Endothelial cell of umbilical vein (primary cell): Measurements from ENCODE around the gene ADAMTS17. TPM values are rescaled to one million over a fixed set of nuclear protein-coding genes. Genes with fewer than 3 reads are reported as not detected.

Source experiments
- BruUV-seq: library from RNA; stranded (reverse); fragments of 400-500 nt; replicated peaks from 2 replicates; lab custom pipeline; 2021; lab: Mats Ljungman, UMichigan
- CTCF ChIA-PET: fragments of 300-600, 350-600 bp; sonication (Branson Sonifier 250); formaldehyde crosslinking; loops from one replicate; lab custom pipeline; 2021; ENCODE audit warnings: antibody characterized with exemption, inconsistent platforms; lab: Charles Lee
- POLR2A ChIA-PET: fragments of 300-600, 350-600 bp; sonication (Branson Sonifier 250); formaldehyde crosslinking; loops from one replicate; lab custom pipeline; 2021; ENCODE audit warnings: antibody characterized with exemption, inconsistent platforms; lab: Charles Lee
- DNase-seq: peaks from one replicate; pipeline ENCODE4 v3.0.0-alpha.2; 2011; ENCODE audit warnings: low read depth, low spot score
- FAIRE-seq: peaks from 2 replicates; lab custom pipeline; 2011; peaks lifted over from hg19 to GRCh38; lab: Jason Lieb, UNC
- H2AFZ ChIP-seq: 2 replicates; pipeline ENCODE4 v1.6.0; 2012; ENCODE audit warnings: low read depth, low read length, control low read depth, inconsistent platforms
- H3K27ac ChIP-seq: 2 replicates; pipeline ENCODE4 v1.5.1; 2011; ENCODE audit warnings: low read depth, mild to moderate bottlenecking, control low read depth, low read length, moderate library complexity; ENCODE audit not compliant: insufficient read depth
- H3K27me3 ChIP-seq, 2 experiments: 2 replicates each; pipeline versions ENCODE4 v1.6.0 to v1.6.1; 2011; ENCODE audit warnings: low read length in 2 of 2, mixed read lengths in 1 of 2; ENCODE audit not compliant: control insufficient read depth in 2 of 2, insufficient read depth in 2 of 2
- H3K36me3 ChIP-seq, 2 experiments: 2 replicates in 1 of 2; 3 replicates in 1 of 2; pipeline ENCODE4 v1.5.1; 2011; ENCODE audit warnings: low read length in 2 of 2, mild to moderate bottlenecking in 1 of 2, moderate library complexity in 1 of 2; ENCODE audit not compliant: control insufficient read depth in 2 of 2, insufficient read depth in 2 of 2; ENCODE audit errors: extremely low read depth in 1 of 2
- H3K4me1 ChIP-seq: 3 replicates; pipeline ENCODE4 v1.5.1; 2011; ENCODE audit warnings: mild to moderate bottlenecking, low read length; ENCODE audit not compliant: control insufficient read depth, insufficient read depth; ENCODE audit errors: extremely low read depth
- H3K4me2 ChIP-seq: 2 replicates; pipeline ENCODE4 v1.6.1; 2011; ENCODE audit warnings: low read length, control low read depth, mixed read lengths; ENCODE audit not compliant: insufficient read depth
- H3K4me3 ChIP-seq, 3 experiments: fragments of 200-600 bp in 1 of 3; sonication (generic), shearing (Covaris generic) in 1 of 3; replicated peaks in 1 of 3; 2 replicates each; pipeline ENCODE4 v1.5.1; 2011 to 2016; ENCODE audit warnings: control low read depth in 3 of 3, low read length in 3 of 3, mild to moderate bottlenecking in 2 of 3, inconsistent platforms in 1 of 3, low read depth in 1 of 3, moderate library complexity in 1 of 3; ENCODE audit not compliant: insufficient read depth in 1 of 3
- H3K79me2 ChIP-seq: 2 replicates; pipeline ENCODE4 v1.6.0; 2012; ENCODE audit warnings: low read length, inconsistent platforms; ENCODE audit not compliant: control insufficient read depth, insufficient read depth
- H3K9ac ChIP-seq: replicated peaks from 2 replicates; pipeline ENCODE3; 2011; ENCODE audit warnings: low read length, control low read depth; ENCODE audit not compliant: insufficient read depth; ENCODE audit errors: extremely low read depth
- H3K9me1 ChIP-seq: replicated peaks from 3 replicates; pipeline ENCODE4 v1.6.0; 2011; ENCODE audit warnings: mild to moderate bottlenecking, low read length; ENCODE audit not compliant: control insufficient read depth, insufficient read depth; ENCODE audit errors: extremely low read depth
- H3K9me3 ChIP-seq: replicated peaks from 2 replicates; pipeline ENCODE4 v1.5.1; 2012; ENCODE audit warnings: low read length, inconsistent platforms; ENCODE audit not compliant: control insufficient read depth, insufficient read depth
- H4K20me1 ChIP-seq: replicated peaks from 2 replicates; pipeline ENCODE3; 2011; ENCODE audit warnings: mild to moderate bottlenecking, low read length; ENCODE audit not compliant: control insufficient read depth, insufficient read depth; ENCODE audit errors: extremely low read depth
- EZH2 ChIP-seq: IDR thresholded peaks from 2 replicates; pipeline ENCODE4 v1.6.1; 2012; ENCODE audit warnings: borderline replicate concordance, low read depth, mild to moderate bottlenecking, moderate library complexity, low read length, inconsistent platforms; ENCODE audit not compliant: severe bottlenecking
- FOS ChIP-seq: IDR thresholded peaks from 2 replicates; pipeline ENCODE4 v1.6.1; 2011; ENCODE audit warnings: mild to moderate bottlenecking, low read length, moderate library complexity, borderline replicate concordance; ENCODE audit not compliant: insufficient read depth
- GATA2 ChIP-seq: IDR thresholded peaks from 2 replicates; pipeline ENCODE4 v1.7.0; 2011; ENCODE audit warnings: low read depth, mild to moderate bottlenecking, moderate library complexity, mixed read lengths, low read length; ENCODE audit not compliant: insufficient read length, insufficient read depth
- JUN ChIP-seq: IDR thresholded peaks from 2 replicates; pipeline ENCODE4 v1.6.1; 2011; ENCODE audit warnings: borderline replicate concordance, low read depth; ENCODE audit not compliant: insufficient read length, insufficient read depth
- MYC ChIP-seq: IDR thresholded peaks from one replicate; pipeline ENCODE4 v1.6.1; 2011; ENCODE audit warnings: mild to moderate bottlenecking, low read depth, low read length
- POLR2A ChIP-seq: IDR thresholded peaks from 2 replicates; pipeline ENCODE4 v1.6.1; 2012; ENCODE audit warnings: low read depth, mild to moderate bottlenecking, control low read depth, low read length
- POLR2AphosphoS5 ChIP-seq: IDR thresholded peaks from 2 replicates; pipeline ENCODE4 v1.6.1; 2012; ENCODE audit warnings: low read depth, mild to moderate bottlenecking, control low read depth, low read length, moderate library complexity; ENCODE audit not compliant: insufficient read depth
- dilution Hi-C: fragments of 300-500 bp; cut with MboI; formaldehyde crosslinking; loops from one replicate; pipeline ENCODE4 v1.15.0; 2019; ENCODE audit warnings: low sequenced_read_pairs; ENCODE audit not compliant: extremely low pct_ligation_motif_present
- intact Hi-C: fragments of 100-400 bp; cut with micrococcal nuclease; formaldehyde crosslinking; loops from one replicate; pipeline ENCODE4 v1.10.0; 2022
- polyA plus RNA-seq, 4 experiments: library from polyadenylated mRNA; depleted of rRNA in 3 of 4; stranded (reverse) in 3 of 4; unstranded in 1 of 4; fragments of >200 nt; gene quantifications; 2 replicates each; pipeline versions ENCODE4 v1.2.1 to v1.2.3, GENCODE V29; 2011 to 2012; ENCODE audit warnings: missing spikeins in 1 of 4
- total RNA-seq: library from RNA; stranded (reverse); gene quantifications from 2 replicates; pipeline ENCODE4 v1.2.3, GENCODE V29; 2021
- TF ChIP-seq, protein P1 (sequence below), 2 donors: IDR thresholded peaks; 1 replicate in 1 of 2; 2 replicates in 1 of 2; pipeline ENCODE4 v1.5.1; 2011; ENCODE audit warnings: low read length in 2 of 2, mild to moderate bottlenecking in 2 of 2, moderate library complexity in 2 of 2, control low read depth in 1 of 2, inconsistent platforms in 1 of 2, low read depth in 1 of 2; ENCODE audit not compliant: insufficient read depth in 1 of 2; ENCODE audit errors: extremely low read depth in 1 of 2
- TF ChIP-seq, protein P2 (sequence below): IDR thresholded peaks from 2 replicates; pipeline ENCODE4 v1.6.1; 2011; ENCODE audit not compliant: insufficient read depth, insufficient read length

The ADAMTS17 gene
- total and polyA plus RNA-seq, 2 donors (not counting 3 experiments of a cell fraction or from before 2014, with no cell fraction given): 0.12 TPM; not detected in 1

DNA sequence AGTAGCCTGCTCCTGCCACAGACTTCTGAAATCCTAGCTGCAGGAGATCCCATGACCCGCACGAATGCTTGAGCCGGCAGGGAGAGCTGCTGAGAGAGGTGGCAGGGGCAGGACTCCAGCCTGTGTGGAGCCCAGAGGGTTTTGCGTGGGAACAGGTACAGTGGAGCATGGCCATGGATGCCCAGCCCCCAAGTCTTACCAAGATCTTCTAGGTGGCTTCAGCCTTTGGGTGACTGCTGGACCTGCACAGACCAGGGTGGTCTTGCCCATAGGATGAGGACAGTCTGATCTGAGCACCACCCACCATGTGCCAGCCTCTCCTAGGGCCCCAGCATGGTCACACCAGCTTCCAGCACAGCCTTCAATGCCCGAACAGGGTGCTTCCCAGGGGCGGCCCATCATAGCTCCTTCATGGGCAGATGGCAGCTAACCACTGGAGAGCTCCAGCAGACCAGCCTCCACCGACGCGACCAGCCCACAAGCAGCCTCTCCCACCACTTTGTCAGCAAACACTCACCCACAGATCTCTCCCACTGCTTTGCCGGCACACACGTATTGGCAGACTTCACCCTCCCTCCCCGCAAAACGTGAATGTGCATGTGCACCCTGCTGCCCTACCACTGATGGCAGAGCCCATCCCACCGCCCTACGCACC is 56.0 kb downstream of the ADAMTS17 start:
- Histone ChIP-seq H3K79me2 (no peaks in the 10 kb centered on the region), H3K4me3 (no peak overlapping the region), H2AFZ (no peak overlapping the region), H3K9me3 (peaks cover 4% of the 10 kb centered on the region), H3K9ac (no peak overlapping the region), H3K4me1 (no peaks in the 10 kb centered on the region), H3K4me2 (no peak overlapping the region), H3K27ac (no peak overlapping the region), H3K27me3 (no peaks in the 10 kb centered on the region), H3K9me1 (no peaks in the 10 kb centered on the region), H4K20me1 (no peaks in the 10 kb centered on the region), H3K36me3 (no peaks in the 10 kb centered on the region)
- no peak for FAIRE-seq
- TF ChIP-seq, protein P1, sequence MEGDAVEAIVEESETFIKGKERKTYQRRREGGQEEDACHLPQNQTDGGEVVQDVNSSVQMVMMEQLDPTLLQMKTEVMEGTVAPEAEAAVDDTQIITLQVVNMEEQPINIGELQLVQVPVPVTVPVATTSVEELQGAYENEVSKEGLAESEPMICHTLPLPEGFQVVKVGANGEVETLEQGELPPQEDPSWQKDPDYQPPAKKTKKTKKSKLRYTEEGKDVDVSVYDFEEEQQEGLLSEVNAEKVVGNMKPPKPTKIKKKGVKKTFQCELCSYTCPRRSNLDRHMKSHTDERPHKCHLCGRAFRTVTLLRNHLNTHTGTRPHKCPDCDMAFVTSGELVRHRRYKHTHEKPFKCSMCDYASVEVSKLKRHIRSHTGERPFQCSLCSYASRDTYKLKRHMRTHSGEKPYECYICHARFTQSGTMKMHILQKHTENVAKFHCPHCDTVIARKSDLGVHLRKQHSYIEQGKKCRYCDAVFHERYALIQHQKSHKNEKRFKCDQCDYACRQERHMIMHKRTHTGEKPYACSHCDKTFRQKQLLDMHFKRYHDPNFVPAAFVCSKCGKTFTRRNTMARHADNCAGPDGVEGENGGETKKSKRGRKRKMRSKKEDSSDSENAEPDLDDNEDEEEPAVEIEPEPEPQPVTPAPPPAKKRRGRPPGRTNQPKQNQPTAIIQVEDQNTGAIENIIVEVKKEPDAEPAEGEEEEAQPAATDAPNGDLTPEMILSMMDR (IDR thresholded peaks at IDR 0.05; ENCODE audit: extremely low read depth in 1 of 2, insufficient read depth in 1 of 2, low read depth in 1 of 2, low read length in 2 of 2): no peak
- TF ChIP-seq, protein P2, sequence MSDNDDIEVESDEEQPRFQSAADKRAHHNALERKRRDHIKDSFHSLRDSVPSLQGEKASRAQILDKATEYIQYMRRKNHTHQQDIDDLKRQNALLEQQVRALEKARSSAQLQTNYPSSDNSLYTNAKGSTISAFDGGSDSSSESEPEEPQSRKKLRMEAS: no peak
- TF ChIP-seq EZH2: no peak
- TF ChIP-seq MYC: no peak
- no peak for TF ChIP-seq FOS
- TF ChIP-seq POLR2A: no peak
- TF ChIP-seq GATA2: no peak
- TF ChIP-seq POLR2AphosphoS5: no peak
- TF ChIP-seq JUN: no peak
- no TSS peak for BruUV-seq
- dilution Hi-C loops: no loop called here
- DNase-seq: no peak
- CTCF ChIA-PET: no interaction called here
- POLR2A ChIA-PET: no interaction called here
- intact Hi-C loops: no loop called here
